K562 (cell line): ENCODE results near the gene TLX3. TPM values are rescaled to one million over a fixed set of nuclear protein-coding genes. Genes with fewer than 3 reads are reported as not detected.
A peak's percentile ranks its signal among the peaks of the same experiment; 100 is the strongest.

Experiments used
- ATAC-seq: fragments of 200-7000 bp; cut with Tn5 transposase; 3 replicates; pipeline ENCODE4 v1.9.1; 2020; ENCODE audit warnings: moderate library complexity
- BruUV-seq: library from RNA; stranded (reverse); fragments of 400-500 nt; replicated peaks from 2 replicates; lab custom pipeline; 2021; lab: Mats Ljungman, UMichigan
- CTCF ChIA-PET: fragments of 300-600 bp; formaldehyde crosslinking; extraction: SDS; loops from one replicate; lab custom pipeline; 2021; ENCODE audit warnings: low intra/inter-chr PET ratio; lab: Yijun Ruan, JAX
- POLR2A ChIA-PET: fragments of 300-600, 350-650 bp; sonication (Branson Sonifier 250); formaldehyde crosslinking; extraction: SDS; loops from one replicate; lab custom pipeline; 2021; ENCODE audit warnings: antibody characterized with exemption, inconsistent platforms; lab: Yijun Ruan, JAX
- DNase-seq, 4 experiments: peaks; one replicate each; pipeline versions ENCODE4 v3.0.0 to v3.0.0-alpha.2; 2011 to 2018; ENCODE audit warnings: low spot score in 3 of 4, mixed read lengths in 3 of 4; ENCODE audit errors: extremely low read depth in 1 of 4
- FAIRE-seq: peaks from 2 replicates; lab custom pipeline; 2011; peaks lifted over from hg19 to GRCh38; lab: Jason Lieb, UNC
- H2AFZ ChIP-seq: 2 replicates; pipeline ENCODE4 v1.6.0; 2011; ENCODE audit warnings: low read depth, low read length, control low read depth, inconsistent platforms
- H3K27ac ChIP-seq: fragments of 200-600 bp; 3 replicates; pipeline ENCODE4 v1.8.0; 2011; ENCODE audit warnings: low read depth, mild to moderate bottlenecking, control low read depth, inconsistent platforms, low read length, moderate library complexity, mixed read lengths; ENCODE audit errors: extremely low read depth
- H3K27me3 ChIP-seq, 2 experiments: fragments of 300-600 bp in 1 of 2; 2 replicates in 1 of 2; 3 replicates in 1 of 2; pipeline versions ENCODE4 v1.6.0 to v1.8.0; 2011; ENCODE audit warnings: inconsistent platforms in 2 of 2, low read length in 2 of 2, mild to moderate bottlenecking in 1 of 2, mixed read lengths in 1 of 2, moderate library complexity in 1 of 2; ENCODE audit not compliant: control insufficient read depth in 2 of 2, insufficient read depth in 2 of 2
- H3K36me3 ChIP-seq: fragments of 300-600 bp; 3 replicates; pipeline ENCODE4 v1.8.0; 2011; ENCODE audit warnings: mild to moderate bottlenecking, low read length, inconsistent platforms; ENCODE audit not compliant: control insufficient read depth, insufficient read depth
- H3K4me1 ChIP-seq, 2 experiments: fragments of 200-600 bp in 1 of 2; replicated peaks in 1 of 2; 2 replicates in 1 of 2; 3 replicates in 1 of 2; pipeline versions ENCODE4 v1.5.1 to v1.8.0; 2011; ENCODE audit warnings: inconsistent platforms in 2 of 2, low read length in 2 of 2, mild to moderate bottlenecking in 1 of 2, mixed read lengths in 1 of 2, moderate library complexity in 1 of 2; ENCODE audit not compliant: control insufficient read depth in 2 of 2, insufficient read depth in 2 of 2
- H3K4me2 ChIP-seq: 2 replicates; pipeline ENCODE4 v1.6.1; 2011; ENCODE audit warnings: low read length, control low read depth, inconsistent platforms, mixed read lengths; ENCODE audit not compliant: insufficient read depth
- H3K4me3 ChIP-seq: fragments of 200-600 bp; sonication (generic), shearing (Covaris generic); 2 replicates; pipeline ENCODE4 v1.5.1; 2016; ENCODE audit warnings: control low read depth, inconsistent platforms
- H3K79me2 ChIP-seq: fragments of 200-600 bp; 3 replicates; pipeline ENCODE4 v1.8.0; 2011; ENCODE audit warnings: low read length, inconsistent platforms; ENCODE audit not compliant: control insufficient read depth, insufficient read depth
- H3K9ac ChIP-seq, 2 experiments: 2 replicates each; pipeline versions ENCODE4 v1.6.0 to v1.6.1; 2011; ENCODE audit warnings: low read depth in 2 of 2, low read length in 2 of 2, control low read depth in 1 of 2, inconsistent platforms in 1 of 2, mild to moderate bottlenecking in 1 of 2, mixed read lengths in 1 of 2; ENCODE audit not compliant: insufficient read depth in 1 of 2
- H3K9me1 ChIP-seq: one replicate; pipeline ENCODE4 v1.6.0; 2011; ENCODE audit warnings: inconsistent platforms, mild to moderate bottlenecking, low read length, moderate library complexity; ENCODE audit not compliant: control insufficient read depth, insufficient read depth
- H3K9me3 ChIP-seq: replicated peaks from 2 replicates; pipeline ENCODE4 v1.5.1; 2011; ENCODE audit warnings: low read depth, low read length, inconsistent platforms; ENCODE audit not compliant: control insufficient read depth, insufficient read depth
- H4K20me1 ChIP-seq: replicated peaks from 2 replicates; pipeline ENCODE4 v1.6.1; 2011; ENCODE audit warnings: low read length, inconsistent platforms, mixed read lengths; ENCODE audit not compliant: control insufficient read depth, insufficient read depth
- BACH1 ChIP-seq: fragments of 200-800 bp; sonication (Bioruptor generic); IDR thresholded peaks from 2 replicates; pipeline ENCODE4 v1.6.1; 2016; ENCODE audit warnings: missing genetic modification characterization, missing compliant biosample characterization
- BRCA1 ChIP-seq, 2 experiments: fragments of 450-650 bp in 1 of 2; sonication (generic) in 1 of 2; formaldehyde crosslinking in 1 of 2; IDR thresholded peaks; 2 replicates each; pipeline versions ENCODE4 v1.5.0 to v1.6.1; 2017 to 2020; ENCODE audit warnings: mild to moderate bottlenecking in 1 of 2, missing genetic modification reagents in 1 of 2
- FOXK2 ChIP-seq, 2 experiments: fragments of 450-650 bp; IDR thresholded peaks in 1 of 2; conservative IDR thresholded peaks in 1 of 2; 2 replicates each; pipeline ENCODE4 v1.6.1; 2016; ENCODE audit warnings: low read depth in 2 of 2, mild to moderate bottlenecking in 1 of 2
- KLF16 ChIP-seq: IDR thresholded peaks from 2 replicates; pipeline ENCODE4 v1.6.1; 2016; ENCODE audit warnings: antibody characterized with exemption
- LARP7 ChIP-seq: fragments of 450-650 bp; IDR thresholded peaks from 2 replicates; pipeline ENCODE4 v1.6.1; 2016
- NFXL1 ChIP-seq: fragments of 450-650 bp; formaldehyde crosslinking; IDR thresholded peaks from 2 replicates; pipeline ENCODE4 v1.4.0; 2021; ENCODE audit warnings: mild to moderate bottlenecking
- RAD21 ChIP-seq, 2 experiments: fragments of 250-450 bp in 1 of 2; fragments of 450-650 bp in 1 of 2; sonication (Bioruptor Pico) in 1 of 2; formaldehyde crosslinking in 1 of 2; IDR thresholded peaks in 1 of 2; conservative IDR thresholded peaks in 1 of 2; 2 replicates each; pipeline versions ENCODE4 v1.4.0 to v1.8.0; 2020 to 2022; ENCODE audit warnings: mild to moderate bottlenecking in 2 of 2, moderate library complexity in 1 of 2
- USF1 ChIP-seq: sonication (generic); formaldehyde crosslinking; IDR thresholded peaks from 2 replicates; pipeline ENCODE4 v1.9.0; 2022; ENCODE audit warnings: mild to moderate bottlenecking, missing genetic modification reagents
- ZNF507 ChIP-seq: conservative IDR thresholded peaks from 2 replicates; pipeline ENCODE4 v1.6.1; 2017; ENCODE audit warnings: missing genetic modification characterization, missing compliant biosample characterization
- ZNF740 ChIP-seq, 3 experiments: fragments of 200-800 bp in 1 of 3; sonication (Bioruptor generic) in 1 of 3; sonication (generic) in 1 of 3; formaldehyde crosslinking in 1 of 3; IDR thresholded peaks; 2 replicates each; pipeline versions ENCODE4 v1.6.1 to v1.8.0; 2016 to 2022; ENCODE audit warnings: mild to moderate bottlenecking in 2 of 3, missing compliant biosample characterization in 2 of 3, missing genetic modification characterization in 2 of 3, missing genetic modification reagents in 1 of 3
- WGBS: fragments of 100-300 bp; shearing (Covaris generic); methylation state at CpG from one replicate; pipeline ENCODE4 v1.1.6; 2016; ENCODE audit warnings: low coverage, mixed read lengths; ENCODE audit not compliant: insufficient coverage; ENCODE audit errors: missing lambda C conversion rate; 5-methylcytosine and 5-hydroxymethylcytosine counted together
- in situ Hi-C: fragments of 300-500 bp; cut with MboI; formaldehyde crosslinking; loops from 4 replicates; pipeline ENCODE4 v1.15.0; 2018; ENCODE audit warnings: inconsistent platforms, mixed read lengths
- intact Hi-C: fragments of 100-400 bp; cut with micrococcal nuclease; formaldehyde crosslinking; loops from 2 replicates; pipeline ENCODE4 v1.14.2; 2022
- polyA plus RNA-seq, 8 experiments: library from polyadenylated mRNA; depleted of rRNA in 4 of 8; stranded (reverse) in 5 of 8; unstranded in 3 of 8; fragments of >200 nt; fragmentation: Nextera tagmentation in 2 of 8; fragmentation: Illumina TruSeq in 1 of 8; extraction: Ambion mirVana in 2 of 8; extraction: Trizol in 1 of 8; gene quantifications; 2 replicates each; pipeline versions ENCODE4 v1.2.1 to v1.2.3, GENCODE V29; 2011 to 2014; ENCODE audit warnings: inconsistent platforms in 1 of 8, missing spikeins in 1 of 8
- total RNA-seq, 7 experiments: library from RNA; depleted of rRNA in 6 of 7; stranded (reverse); fragments of >200 nt in 6 of 7; fragmentation: Illumina TruSeq in 2 of 7; extraction: Trizol in 2 of 7; gene quantifications; 2 replicates each; pipeline versions ENCODE4 v1.2.1 to v1.2.3, GENCODE V29; 2011 to 2021; ENCODE audit warnings: low replicate concordance in 1 of 7
- TF ChIP-seq, protein P1 (sequence below): fragments of 200-400 bp; formaldehyde crosslinking; IDR thresholded peaks from 2 replicates; pipeline ENCODE4 v1.6.1; 2017; ENCODE audit warnings: mild to moderate bottlenecking, low read depth, low read length, moderate library complexity
- TF ChIP-seq, protein P2 (sequence below): fragments of 450-650 bp; formaldehyde crosslinking; IDR thresholded peaks from 2 replicates; pipeline ENCODE4 v1.4.0; 2020; ENCODE audit warnings: mild to moderate bottlenecking, mixed read lengths

TLX3 gene
- total and polyA plus RNA-seq, 9 of the 15 experiments (the other 6 are each of a cell fraction or from before 2014, with no cell fraction given), result not detected

DNA sequence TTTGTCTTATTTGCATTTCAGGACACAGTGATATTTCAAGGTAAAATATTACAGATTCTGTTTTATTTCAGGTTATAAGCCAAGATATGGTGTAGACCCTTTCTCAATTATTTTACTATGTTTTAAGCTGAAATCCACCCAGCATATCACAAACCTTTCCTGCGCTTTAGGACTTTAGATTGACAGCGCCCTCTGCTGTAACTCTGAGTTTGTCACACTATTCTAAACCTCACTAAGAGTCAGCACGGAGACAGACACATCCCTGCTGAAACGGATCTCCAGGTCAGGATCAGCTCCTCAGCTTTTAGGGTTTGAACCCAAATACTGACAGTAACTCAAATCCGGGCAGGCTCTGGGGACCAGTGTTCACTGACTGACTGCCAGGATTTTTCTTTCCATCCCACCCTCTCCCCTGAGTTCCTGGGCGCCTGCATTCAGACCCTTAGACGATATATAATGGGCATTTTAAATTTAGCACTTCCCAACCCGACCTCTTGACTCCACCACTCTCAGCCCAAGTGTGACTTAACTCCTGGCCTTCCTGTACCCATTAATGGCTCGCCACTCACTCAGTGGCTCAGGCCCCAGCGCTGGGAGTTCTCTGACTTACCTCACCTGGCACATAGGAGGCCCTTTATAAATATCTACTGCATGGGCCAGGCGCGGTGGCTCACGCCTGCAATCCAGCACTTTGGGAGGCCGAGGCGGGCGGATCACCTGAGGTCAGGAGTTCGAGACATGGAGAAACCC is 33.5 kb downstream of the TLX3 start (continued):
- TF ChIP-seq FOXK2 (conservative IDR thresholded peaks at IDR 0.05 in 1 of 2, IDR thresholded peaks at IDR 0.05 in 1 of 2; ENCODE audit: low read depth in 2 of 2), result no peak
- peak; percentile 56 to 74 for TF ChIP-seq RAD21 (CRISPR knock-in tag; conservative IDR thresholded peaks at IDR 0.05 in 1 of 2, IDR thresholded peaks at IDR 0.05 in 1 of 2)
- TF ChIP-seq BRCA1 (IDR thresholded peaks at IDR 0.05), result no peak
- no peak for TF ChIP-seq BRCA1 (CRISPR knock-in tag; IDR thresholded peaks at IDR 0.05)
- TF ChIP-seq, protein P1, sequence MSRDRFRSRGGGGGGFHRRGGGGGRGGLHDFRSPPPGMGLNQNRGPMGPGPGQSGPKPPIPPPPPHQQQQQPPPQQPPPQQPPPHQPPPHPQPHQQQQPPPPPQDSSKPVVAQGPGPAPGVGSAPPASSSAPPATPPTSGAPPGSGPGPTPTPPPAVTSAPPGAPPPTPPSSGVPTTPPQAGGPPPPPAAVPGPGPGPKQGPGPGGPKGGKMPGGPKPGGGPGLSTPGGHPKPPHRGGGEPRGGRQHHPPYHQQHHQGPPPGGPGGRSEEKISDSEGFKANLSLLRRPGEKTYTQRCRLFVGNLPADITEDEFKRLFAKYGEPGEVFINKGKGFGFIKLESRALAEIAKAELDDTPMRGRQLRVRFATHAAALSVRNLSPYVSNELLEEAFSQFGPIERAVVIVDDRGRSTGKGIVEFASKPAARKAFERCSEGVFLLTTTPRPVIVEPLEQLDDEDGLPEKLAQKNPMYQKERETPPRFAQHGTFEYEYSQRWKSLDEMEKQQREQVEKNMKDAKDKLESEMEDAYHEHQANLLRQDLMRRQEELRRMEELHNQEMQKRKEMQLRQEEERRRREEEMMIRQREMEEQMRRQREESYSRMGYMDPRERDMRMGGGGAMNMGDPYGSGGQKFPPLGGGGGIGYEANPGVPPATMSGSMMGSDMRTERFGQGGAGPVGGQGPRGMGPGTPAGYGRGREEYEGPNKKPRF, result no peak
- 0 out of 2 replicates have a peak, but pooled peaks have one; percentile 19 for TF ChIP-seq KLF16

DNA sequence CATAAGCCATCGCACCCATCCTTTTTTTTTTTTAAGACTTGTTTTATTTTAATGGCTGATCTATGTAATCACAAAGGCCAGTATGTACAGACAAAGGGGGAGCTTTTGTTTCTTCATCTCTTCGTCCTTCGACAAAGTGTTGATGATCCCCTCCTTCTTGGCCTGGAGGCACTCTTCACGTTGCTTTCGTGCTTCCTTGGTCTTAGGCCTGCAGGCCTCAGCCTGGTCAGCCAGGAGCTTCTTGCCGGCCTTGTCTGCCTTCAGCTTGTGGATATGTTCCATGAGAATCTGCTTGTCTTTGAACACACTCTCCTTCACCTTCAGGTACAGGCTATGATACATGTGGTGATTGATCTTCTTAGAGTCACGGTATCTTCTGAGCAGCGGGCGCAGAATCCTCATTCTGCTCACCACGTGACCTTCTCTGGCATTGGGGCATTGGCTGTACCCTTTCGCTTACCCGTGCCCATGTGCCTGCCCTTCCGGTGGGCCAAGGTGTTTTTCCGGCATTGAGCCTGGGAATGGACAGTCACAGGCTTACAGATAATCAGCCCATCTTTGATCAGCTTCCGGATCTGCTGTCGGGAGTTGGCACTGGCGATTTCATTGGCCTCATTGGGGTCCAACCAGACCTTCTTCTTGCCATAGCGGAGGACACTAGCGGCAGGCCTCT is 36.0 kb downstream of the TLX3 start:
- no peak overlapping the region for H3K4me2 ChIP-seq
- POLR2A ChIA-PET, result no interaction called here
- in situ Hi-C loops, result no loop called here
- H3K9me3 ChIP-seq, result no peaks in the 10 kb centered on the region
- H3K9me1 ChIP-seq, result no peaks in the 10 kb centered on the region
- DNase-seq (no peak), FAIRE-seq (no peak), ATAC-seq (no peak)
- no peak overlapping the region for H3K27ac ChIP-seq
- no peak overlapping the region for H2AFZ ChIP-seq
- 5% methylated on average over 19 of the region's 19 CpGs for WGBS
- H3K27me3 ChIP-seq, result peaks cover 6 to 8% of the 10 kb centered on the region in 2 experiments; a peak in 4 of 5 replicates
- no TSS peak for BruUV-seq
- no peak overlapping the region for H3K4me3 ChIP-seq
- intact Hi-C loops, result no loop called here
- H3K4me1 ChIP-seq, result no peaks in the 10 kb centered on the region
- H3K36me3 ChIP-seq, result no peaks in the 10 kb centered on the region
- no peak overlapping the region for H3K9ac ChIP-seq
- H4K20me1 ChIP-seq, result no peaks in the 10 kb centered on the region
- no peaks in the 10 kb centered on the region for H3K79me2 ChIP-seq
- CTCF ChIA-PET, result no interaction called here
- TF ChIP-seq BACH1 (no peak), ZNF740 (CRISPR knock-in tag; IDR thresholded peaks at IDR 0.05) (no peak), ZNF740 (tag; IDR thresholded peaks at IDR 0.05) (no peak), LARP7 (no peak), NFXL1 (CRISPR knock-in tag) (no peak), ZNF507 (tag) (no peak), USF1 (CRISPR knock-in tag) (0 out of 2 replicates have a peak, but pooled peaks have one; percentile 18)
- TF ChIP-seq, protein P2, sequence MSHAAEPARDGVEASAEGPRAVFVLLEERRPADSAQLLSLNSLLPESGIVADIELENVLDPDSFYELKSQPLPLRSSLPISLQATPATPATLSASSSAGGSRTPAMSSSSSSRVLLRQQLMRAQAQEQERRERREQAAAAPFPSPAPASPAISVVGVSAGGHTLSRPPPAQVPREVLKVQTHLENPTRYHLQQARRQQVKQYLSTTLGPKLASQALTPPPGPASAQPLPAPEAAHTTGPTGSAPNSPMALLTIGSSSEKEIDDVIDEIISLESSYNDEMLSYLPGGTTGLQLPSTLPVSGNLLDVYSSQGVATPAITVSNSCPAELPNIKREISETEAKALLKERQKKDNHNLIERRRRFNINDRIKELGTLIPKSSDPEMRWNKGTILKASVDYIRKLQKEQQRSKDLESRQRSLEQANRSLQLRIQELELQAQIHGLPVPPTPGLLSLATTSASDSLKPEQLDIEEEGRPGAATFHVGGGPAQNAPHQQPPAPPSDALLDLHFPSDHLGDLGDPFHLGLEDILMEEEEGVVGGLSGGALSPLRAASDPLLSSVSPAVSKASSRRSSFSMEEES, result 0 out of 2 replicates have a peak, but pooled peaks have one; percentile 11
